Ovary (tissue), 9 donors: ENCODE measurements around the gene CBFB. TPM values are rescaled to one million over a fixed set of nuclear protein-coding genes. Genes with fewer than 3 reads are reported as not detected.

Experiments
- DNase-seq, 5 donors: peaks; one replicate each; pipeline ENCODE4 v3.0.0-alpha.2; 2019 to 2020
- H3K27ac ChIP-seq, 2 donors: fragments of 200-600 bp; one replicate each; pipeline versions ENCODE4 v1.5.1 to v1.8.0; 2019 to 2022
- H3K27me3 ChIP-seq: fragments of 200-600 bp; one replicate; pipeline ENCODE4 v1.8.0; 2022
- H3K36me3 ChIP-seq: fragments of 200-600 bp; sonication (generic); one replicate; pipeline ENCODE4 v1.5.1; 2019
- H3K4me1 ChIP-seq: one replicate; pipeline ENCODE4 v1.8.1; 2013; ENCODE audit warnings: mild to moderate bottlenecking, moderate library complexity; ENCODE audit not compliant: insufficient read depth
- H3K4me3 ChIP-seq: fragments of 200-600 bp; sonication (generic); one replicate; pipeline ENCODE4 v1.5.1; 2017
- H3K9me3 ChIP-seq, 2 donors: fragments of 200-600 bp in 1 of 2; sonication (generic) in 1 of 2; one replicate each; pipeline versions ENCODE4 v1.5.1 to v1.8.1; 2013 to 2019; ENCODE audit warnings: mild to moderate bottlenecking in 1 of 2, moderate library complexity in 1 of 2
- CTCF ChIP-seq, 3 donors: fragments of 450-650 bp in 2 of 3; fragments of 200-600 bp in 1 of 3; IDR thresholded peaks; one replicate each; pipeline versions ENCODE4 v1.5.1 to v1.8.0; 2016 to 2022; ENCODE audit warnings: antibody characterized with exemption in 3 of 3, mild to moderate bottlenecking in 1 of 3
- EP300 ChIP-seq: sonication (generic); formaldehyde crosslinking; IDR thresholded peaks from one replicate; pipeline ENCODE4 v1.6.1; 2017; ENCODE audit warnings: antibody characterized with exemption
- POLR2A ChIP-seq: fragments of 450-650 bp; IDR thresholded peaks from one replicate; pipeline ENCODE4 v1.6.1; 2017; ENCODE audit warnings: antibody characterized with exemption, mild to moderate bottlenecking, moderate library complexity
- WGBS, 3 donors: extraction: QIAGEN DNeasy Blood & Tissue Kit in 1 of 3; methylation state at CpG; one replicate each; pipeline versions ENCODE4 v1.1.5 to v1.1.7; 2013 to 2017; 5-methylcytosine and 5-hydroxymethylcytosine counted together
- intact Hi-C, 4 donors: fragments of 100-400 bp; cut with DNase I; formaldehyde crosslinking; loops; one replicate each; pipeline versions ENCODE4 v1.11.0 to v1.15.1; 2022 to 2023
- polyA plus RNA-seq, 2 donors: library from polyadenylated mRNA; stranded (reverse); fragments of 200-250 nt in 1 of 2; fragments of 350-450 nt in 1 of 2; fragmentation: Illumina TruSeq in 1 of 2; extraction: RNeasy Lipid Tissue Mini Kit (QIAGEN cat#74804) in 1 of 2; gene quantifications; one replicate each; pipeline ENCODE4 v1.2.3, GENCODE V29; 2013 to 2014
- total RNA-seq, 7 donors: library from RNA; depleted of rRNA in 2 of 7; stranded (reverse); fragments of >200 nt in 2 of 7; fragmentation: NEBNext Ultra II Directional in 3 of 7; extraction: Animal tissue kit (Norgen Biotek cat#: 25700) in 3 of 7; gene quantifications; one replicate each; pipeline versions ENCODE4 v1.1.0 to v1.2.4, GENCODE V29; 2016 to 2023
- donor health status: DM: no; HTN: no; CAD: no; lungs with moderate emphysema.
- donor health status: DM: no; HTN: no; CAD: no.
- donor health status: Bipolar disorder and iron deficiency.
- donor health status: DM: yes; HTN: yes; CAD: no.
- donor health status: DM: no; HTN: no; CAD: no.
- donor health status: DM: yes; HTN: yes; CAD: no.

The CBFB gene
- total and polyA plus RNA-seq, 9 donors, result 19.2 to 58.3 (median 46.7) TPM

GRCh38 chr16:67052399-67052798 lies 23.4 kb downstream of the CBFB start:
- Histone ChIP-seq H3K36me3 (no peaks in the 10 kb centered on the region), H3K4me1 (peaks cover 1% of the 10 kb centered on the region), H3K27me3 (no peaks in the 10 kb centered on the region), H3K9me3 (no peaks in the 10 kb centered on the region), H3K27ac (no peak overlapping the region), H3K4me3 (no peak overlapping the region)
- WGBS, 3 donors, result 70 to 85% (median 82%) methylated on average over 1 of the region's 1 CpG
- no peak for DNase-seq
- intact Hi-C loops, result no loop called here
- TF ChIP-seq CTCF (IDR thresholded peaks at IDR 0.05) (no peak), POLR2A (no peak)

- 89 to 94% (median 92%) methylated on average over 4 of the region's 4 CpGs for WGBS, 3 donors
- no peaks in the 10 kb centered on the region for H3K36me3 ChIP-seq
- H3K27ac ChIP-seq, result no peak overlapping the region
- H3K4me1 ChIP-seq, result no peaks in the 10 kb centered on the region
- no peaks in the 10 kb centered on the region for H3K27me3 ChIP-seq
- H3K9me3 ChIP-seq, result no peaks in the 10 kb centered on the region
- no peak for DNase-seq
- H3K4me3 ChIP-seq, result no peak overlapping the region
- intact Hi-C loops, result no loop called here
- no peak for TF ChIP-seq EP300
- no peak for TF ChIP-seq POLR2A
- no peak for TF ChIP-seq CTCF (IDR thresholded peaks at IDR 0.05)
These were observed 24.9 kb downstream of the CBFB start for GRCh38 chr16:67053767-67054334.

- no peaks in the 10 kb centered on the region for H3K4me1 ChIP-seq
- H3K4me3 ChIP-seq, result no peak overlapping the region
- no peak overlapping the region for H3K27ac ChIP-seq
- no peak for DNase-seq
- no peaks in the 10 kb centered on the region for H3K9me3 ChIP-seq
- WGBS, 3 donors, result 94 to 100% (median 99%) methylated on average over 2 of the region's 2 CpGs
- TF ChIP-seq EP300 (no peak), POLR2A (no peak), CTCF (IDR thresholded peaks at IDR 0.05) (no peak)
- intact Hi-C loops, result no loop called here
- H3K27me3 ChIP-seq, result no peaks in the 10 kb centered on the region
- H3K36me3 ChIP-seq, result no peaks in the 10 kb centered on the region
These were observed 26.0 kb downstream of the CBFB start for GRCh38 chr16:67054901-67055300.

- WGBS, 3 donors, result 80 to 87% (median 84%) methylated on average over 4 of the region's 4 CpGs
- intact Hi-C loops, result no loop called here
- no peak for DNase-seq
- H3K27me3 ChIP-seq, result no peaks in the 10 kb centered on the region
- H3K27ac ChIP-seq, result no peak overlapping the region
- TF ChIP-seq EP300 (no peak), POLR2A (no peak), CTCF (IDR thresholded peaks at IDR 0.05) (no peak)
- no peaks in the 10 kb centered on the region for H3K36me3 ChIP-seq
- H3K4me1 ChIP-seq, result no peaks in the 10 kb centered on the region
- H3K9me3 ChIP-seq, result no peaks in the 10 kb centered on the region
- H3K4me3 ChIP-seq, result no peak overlapping the region
These were observed 27.0 kb downstream of the CBFB start for GRCh38 chr16:67055712-67056487.
